ENCODE measurements around the gene CBARP.

DNA sequence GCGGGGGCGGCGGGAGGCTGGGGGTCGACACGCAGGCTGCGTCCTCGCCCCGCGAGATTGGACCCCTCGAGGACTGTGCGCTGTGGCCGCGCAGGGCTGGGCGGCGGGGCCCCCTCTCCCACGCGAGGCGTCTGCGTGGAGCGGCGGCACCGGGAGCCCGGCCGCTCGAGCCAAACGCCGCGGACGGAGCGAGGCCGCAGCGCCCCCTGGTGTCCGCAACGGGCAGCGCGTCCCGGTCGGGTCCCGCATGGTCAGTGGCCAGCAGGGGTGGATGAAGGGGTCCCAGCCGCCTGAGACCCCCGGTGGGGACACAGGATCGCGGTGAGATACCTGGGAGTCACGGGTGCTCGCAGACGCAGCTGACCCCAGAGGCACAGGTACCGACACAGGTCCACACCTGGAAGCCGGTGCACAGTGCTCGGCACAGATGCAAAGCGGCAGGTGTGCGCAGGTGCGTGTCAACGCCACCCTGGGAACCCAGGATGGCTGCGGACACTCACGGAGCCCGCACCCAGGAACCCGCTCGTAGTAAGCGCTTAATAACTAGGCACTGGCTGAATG lies 29.2 kb upstream of the CBARP start:
- TF ChIP-seq EZH2phosphoT487 (IDR thresholded peaks at IDR 0.05; ENCODE audit: insufficient read depth, low read depth) = no peak
- TF ChIP-seq EZH2 (IDR thresholded peaks at IDR 0.05; ENCODE audit: insufficient read depth, poor library complexity, severe bottlenecking) = no peak

Measured in GM23248 (cell line).